Osteoblast (primary cell): ENCODE results near the gene ATP2A3. TPM values are rescaled to one million over a fixed set of nuclear protein-coding genes. Genes with fewer than 3 reads are reported as not detected.

ENCODE experiments used
- DNase-seq: peaks from one replicate; pipeline ENCODE4 v3.0.0; 2011; ENCODE audit warnings: low spot score, mixed read lengths; ENCODE audit not compliant: insufficient read length; ENCODE audit errors: missing footprints
- H2AFZ ChIP-seq: 2 replicates; pipeline ENCODE4 v1.6.0; 2011; ENCODE audit warnings: mild to moderate bottlenecking, low read length
- H3K27ac ChIP-seq: 2 replicates; pipeline ENCODE4 v1.5.1; 2011; ENCODE audit warnings: mild to moderate bottlenecking, low read depth, low read length, moderate library complexity
- H3K27me3 ChIP-seq: 2 replicates; pipeline ENCODE4 v1.6.0; 2012; ENCODE audit warnings: mild to moderate bottlenecking, control low read depth, inconsistent platforms, low read length, moderate library complexity; ENCODE audit not compliant: insufficient read depth
- H3K36me3 ChIP-seq: 2 replicates; pipeline ENCODE4 v1.5.1; 2011; ENCODE audit warnings: mild to moderate bottlenecking, low read length, control low read depth, moderate library complexity; ENCODE audit not compliant: insufficient read depth
- H3K4me1 ChIP-seq: 2 replicates; pipeline ENCODE4 v1.5.1; 2011; ENCODE audit warnings: mild to moderate bottlenecking, low read length, control low read depth, moderate library complexity; ENCODE audit not compliant: insufficient read depth
- H3K4me2 ChIP-seq: 2 replicates; pipeline ENCODE4 v1.6.0; 2011; ENCODE audit warnings: mild to moderate bottlenecking, low read length; ENCODE audit not compliant: insufficient read depth
- H3K4me3 ChIP-seq: fragments of 200-600 bp; sonication (generic); 3 replicates; pipeline ENCODE4 v1.5.1; 2012; ENCODE audit warnings: mild to moderate bottlenecking, low read length, inconsistent platforms; ENCODE audit not compliant: insufficient read depth
- H3K79me2 ChIP-seq: 2 replicates; pipeline ENCODE4 v1.6.0; 2012; ENCODE audit warnings: mild to moderate bottlenecking, low read length, control low read depth, inconsistent platforms; ENCODE audit not compliant: insufficient read depth
- H3K9me3 ChIP-seq: 2 replicates; pipeline ENCODE4 v1.5.1; 2011; ENCODE audit warnings: low read depth, low read length, control low read depth
- H4K20me1 ChIP-seq: 2 replicates; pipeline ENCODE4 v1.6.0; 2012; ENCODE audit warnings: mild to moderate bottlenecking, low read length, control low read depth; ENCODE audit not compliant: insufficient read depth
- total RNA-seq: library from RNA; depleted of rRNA; stranded (reverse); fragments of >200 nt; gene quantifications from 2 replicates; pipeline ENCODE4 v1.2.3, GENCODE V29; 2012
- TF ChIP-seq, protein P1 (sequence below): IDR thresholded peaks from 2 replicates; pipeline ENCODE4 v1.5.1; 2011; ENCODE audit warnings: mild to moderate bottlenecking, low read depth, low read length, moderate library complexity; ENCODE audit errors: extremely low read depth

ATP2A3 gene
- total RNA-seq, 1 donor = 1.4 TPM

DNA sequence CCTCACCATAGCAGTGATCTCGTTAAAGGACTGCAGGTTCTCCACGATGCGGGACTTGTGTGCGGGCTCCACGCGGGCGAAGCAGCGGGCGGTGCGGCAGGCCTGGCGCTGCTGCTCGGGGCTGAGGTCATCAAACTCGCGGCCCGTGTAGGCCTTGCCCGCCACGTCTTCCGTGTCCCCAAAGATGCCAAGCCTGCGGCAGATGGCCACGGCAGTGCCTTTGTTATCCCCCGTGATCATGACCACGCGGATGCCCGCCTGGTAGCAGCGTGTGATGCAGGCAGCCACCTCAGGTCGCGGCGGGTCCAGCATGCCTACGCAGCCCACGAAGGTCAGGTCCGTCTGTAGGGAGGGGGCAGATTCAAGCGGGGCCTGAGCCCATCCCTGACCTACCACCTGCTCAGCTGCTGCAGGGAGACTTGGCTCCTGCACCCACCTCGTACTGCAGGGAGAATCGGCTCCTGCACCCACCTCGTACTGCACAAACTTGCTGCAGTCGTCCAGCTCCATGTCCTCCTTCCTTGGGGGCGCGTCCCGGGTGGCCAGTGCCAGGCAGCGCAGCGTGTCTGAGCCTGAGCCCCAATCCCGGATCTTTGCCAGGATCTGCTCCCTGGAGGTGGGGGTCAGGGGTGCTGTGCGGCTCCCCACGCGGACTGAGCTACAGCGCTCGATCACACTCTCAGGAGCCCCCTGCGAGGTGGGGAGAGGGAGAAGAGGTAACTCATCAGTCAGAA is 23.1 kb downstream of the ATP2A3 start:
- Histone ChIP-seq H3K36me3 (no peaks in the 10 kb centered on the region), H3K27ac (no peak overlapping the region), H3K4me2 (no peak overlapping the region), H4K20me1 (no peaks in the 10 kb centered on the region), H3K4me3 (no peak overlapping the region), H2AFZ (no peak overlapping the region), H3K4me1 (peaks cover 4% of the 10 kb centered on the region), H3K79me2 (no peaks in the 10 kb centered on the region), H3K9me3 (no peaks in the 10 kb centered on the region), H3K27me3 (no peaks in the 10 kb centered on the region)
- DNase-seq = no peak
- TF ChIP-seq, protein P1, sequence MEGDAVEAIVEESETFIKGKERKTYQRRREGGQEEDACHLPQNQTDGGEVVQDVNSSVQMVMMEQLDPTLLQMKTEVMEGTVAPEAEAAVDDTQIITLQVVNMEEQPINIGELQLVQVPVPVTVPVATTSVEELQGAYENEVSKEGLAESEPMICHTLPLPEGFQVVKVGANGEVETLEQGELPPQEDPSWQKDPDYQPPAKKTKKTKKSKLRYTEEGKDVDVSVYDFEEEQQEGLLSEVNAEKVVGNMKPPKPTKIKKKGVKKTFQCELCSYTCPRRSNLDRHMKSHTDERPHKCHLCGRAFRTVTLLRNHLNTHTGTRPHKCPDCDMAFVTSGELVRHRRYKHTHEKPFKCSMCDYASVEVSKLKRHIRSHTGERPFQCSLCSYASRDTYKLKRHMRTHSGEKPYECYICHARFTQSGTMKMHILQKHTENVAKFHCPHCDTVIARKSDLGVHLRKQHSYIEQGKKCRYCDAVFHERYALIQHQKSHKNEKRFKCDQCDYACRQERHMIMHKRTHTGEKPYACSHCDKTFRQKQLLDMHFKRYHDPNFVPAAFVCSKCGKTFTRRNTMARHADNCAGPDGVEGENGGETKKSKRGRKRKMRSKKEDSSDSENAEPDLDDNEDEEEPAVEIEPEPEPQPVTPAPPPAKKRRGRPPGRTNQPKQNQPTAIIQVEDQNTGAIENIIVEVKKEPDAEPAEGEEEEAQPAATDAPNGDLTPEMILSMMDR = no peak

DNA sequence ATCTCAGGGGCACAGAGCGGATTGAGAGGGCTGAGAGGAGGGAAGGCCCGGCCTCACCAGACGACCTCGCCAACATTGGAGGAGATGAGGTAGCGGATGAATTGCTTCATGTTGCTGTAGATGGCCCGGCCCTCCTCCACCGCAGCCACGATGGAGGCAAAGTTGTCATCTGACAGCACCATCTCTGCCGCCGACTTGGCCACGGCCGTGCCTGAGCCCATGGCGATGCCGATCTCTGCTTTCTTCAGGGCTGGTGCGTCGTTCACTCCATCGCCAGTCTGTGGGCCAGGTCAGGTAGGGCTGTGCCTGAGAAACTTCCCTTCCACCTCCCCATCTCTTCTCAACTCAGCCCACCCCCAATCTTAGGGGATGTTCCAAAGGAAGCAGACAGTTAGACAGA is 26.9 kb downstream of the ATP2A3 start:
- Histone ChIP-seq H3K4me1 (no peaks in the 10 kb centered on the region), H4K20me1 (no peaks in the 10 kb centered on the region), H3K4me2 (no peak overlapping the region), H3K36me3 (no peaks in the 10 kb centered on the region), H2AFZ (no peak overlapping the region), H3K27ac (no peak overlapping the region), H3K9me3 (no peaks in the 10 kb centered on the region), H3K27me3 (no peaks in the 10 kb centered on the region), H3K4me3 (no peak overlapping the region), H3K79me2 (no peaks in the 10 kb centered on the region)
- no peak for DNase-seq
- TF ChIP-seq, protein P1 = no peak

DNA sequence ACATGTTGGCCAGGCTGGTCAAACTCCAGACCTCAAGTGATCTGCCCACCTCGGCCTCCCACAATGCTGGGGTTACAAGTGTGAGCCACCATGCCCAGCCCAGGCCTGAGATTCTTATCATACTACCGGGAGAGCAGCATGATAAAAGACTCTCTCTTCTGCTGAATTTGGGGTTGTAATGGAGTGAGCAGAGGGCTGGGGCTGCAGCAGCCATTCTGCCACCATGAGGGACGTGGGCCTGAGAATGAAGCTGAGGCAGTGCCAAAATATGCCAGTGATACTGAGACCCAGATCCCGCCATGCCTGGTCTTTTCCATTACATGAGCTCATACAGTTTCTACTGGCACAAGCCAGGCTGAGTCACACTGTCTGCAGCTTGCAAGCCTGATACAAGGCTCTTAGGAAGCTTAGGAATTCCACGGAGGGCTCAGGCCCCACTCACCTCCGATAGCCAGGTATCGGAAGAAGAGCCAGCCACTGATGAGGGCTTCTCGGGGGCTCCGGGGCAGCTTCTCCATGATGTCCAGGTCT is 28.3 kb downstream of the ATP2A3 start:
- peak; percentile 97 for DNase-seq
- no peak overlapping the region for H2AFZ ChIP-seq
- TF ChIP-seq, protein P1 = no peak
- no peaks in the 10 kb centered on the region for H3K36me3 ChIP-seq
- no peaks in the 10 kb centered on the region for H3K27me3 ChIP-seq
- H3K4me1 ChIP-seq = no peaks in the 10 kb centered on the region
- no peaks in the 10 kb centered on the region for H3K79me2 ChIP-seq
- H3K4me2 ChIP-seq = no peak overlapping the region
- no peaks in the 10 kb centered on the region for H3K9me3 ChIP-seq
- no peak overlapping the region for H3K27ac ChIP-seq
- no peak overlapping the region for H3K4me3 ChIP-seq
- H4K20me1 ChIP-seq = no peaks in the 10 kb centered on the region

DNA sequence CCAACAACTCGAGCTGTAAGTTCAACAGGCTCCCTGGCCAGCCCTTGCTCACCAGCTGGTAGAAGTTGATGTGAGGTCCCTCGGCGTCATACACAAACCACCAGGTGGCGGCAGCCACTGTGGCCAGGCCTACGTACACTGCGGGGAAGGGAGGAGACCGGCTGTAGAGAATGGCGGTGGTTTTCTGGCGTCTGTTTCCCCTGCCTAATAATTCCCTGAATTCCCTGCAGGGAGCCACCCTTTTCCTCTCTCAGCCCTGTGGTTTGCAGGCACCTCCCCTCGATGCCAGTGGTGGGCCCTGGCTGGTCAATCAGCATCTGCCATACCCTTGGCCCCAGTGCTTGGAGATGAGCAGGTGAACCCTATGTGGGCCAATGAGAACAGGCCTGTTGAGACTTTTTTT is 29.1 kb downstream of the ATP2A3 start:
- TF ChIP-seq, protein P1 = peak; percentile 54
- Histone ChIP-seq H3K79me2 (no peaks in the 10 kb centered on the region), H3K27me3 (no peaks in the 10 kb centered on the region), H4K20me1 (no peaks in the 10 kb centered on the region), H3K4me2 (no peak overlapping the region), H3K4me3 (no peak overlapping the region), H2AFZ (peak overlapping the region; percentile 66), H3K9me3 (no peaks in the 10 kb centered on the region), H3K4me1 (no peaks in the 10 kb centered on the region), H3K27ac (no peak overlapping the region), H3K36me3 (no peaks in the 10 kb centered on the region)
- peak; percentile 94 for DNase-seq
